ENCODE results near the gene NFKB2.

NFKB2 gene

GRCh38 chr10:102412293-102412692 lies 16.8 kb downstream of the NFKB2 start:
- DNase-seq (ENCODE audit: low spot score) = no peak
- no peak for TF ChIP-seq CTCF (IDR thresholded peaks at IDR 0.05; ENCODE audit: extremely low read depth, insufficient read depth, missing control alignments)
- in situ Hi-C loops (cut with MboI; ENCODE audit: low pct_unique_long_range_greater_than_20kb, low sequenced_read_pairs, unreplicated experiment) = no loop called here

- TF ChIP-seq CTCF (IDR thresholded peaks at IDR 0.05; ENCODE audit: extremely low read depth, insufficient read depth, missing control alignments) = no peak
- in situ Hi-C loops (cut with MboI; ENCODE audit: low pct_unique_long_range_greater_than_20kb, low sequenced_read_pairs, unreplicated experiment) = no loop called here
- DNase-seq (ENCODE audit: low spot score) = peak; percentile 83
Observed at GRCh38 chr10:102413053-102413705, 17.7 kb downstream of the NFKB2 start.

GRCh38 chr10:102413806-102414561 lies 18.5 kb downstream of the NFKB2 start:
- DNase-seq (ENCODE audit: low spot score) = no peak
- in situ Hi-C loops (cut with MboI; ENCODE audit: low pct_unique_long_range_greater_than_20kb, low sequenced_read_pairs, unreplicated experiment) = no loop called here

GRCh38 chr10:102414749-102415148 lies 19.2 kb downstream of the NFKB2 start:
- no peak for DNase-seq (ENCODE audit: low spot score)
- in situ Hi-C loops (cut with MboI; ENCODE audit: low pct_unique_long_range_greater_than_20kb, low sequenced_read_pairs, unreplicated experiment) = no loop called here
- no peak for TF ChIP-seq CTCF (IDR thresholded peaks at IDR 0.05; ENCODE audit: extremely low read depth, insufficient read depth, missing control alignments)

More at GRCh38 chr10:102413806-102414561, 18.5 kb downstream of the NFKB2 start:
- no peak for TF ChIP-seq CTCF (IDR thresholded peaks at IDR 0.05; ENCODE audit: extremely low read depth, insufficient read depth, missing control alignments)

- TF ChIP-seq CTCF (IDR thresholded peaks at IDR 0.05; ENCODE audit: extremely low read depth, insufficient read depth, missing control alignments) = no peak
- in situ Hi-C loops (cut with MboI; ENCODE audit: low pct_unique_long_range_greater_than_20kb, low sequenced_read_pairs, unreplicated experiment) = no loop called here
- DNase-seq (ENCODE audit: low spot score) = no peak
Observed at GRCh38 chr10:102416283-102416682, 20.8 kb downstream of the NFKB2 start.

- no peak for DNase-seq (ENCODE audit: low spot score)
- in situ Hi-C loops (cut with MboI; ENCODE audit: low pct_unique_long_range_greater_than_20kb, low sequenced_read_pairs, unreplicated experiment) = no loop called here
- no peak for TF ChIP-seq CTCF (IDR thresholded peaks at IDR 0.05; ENCODE audit: extremely low read depth, insufficient read depth, missing control alignments)
Observed at GRCh38 chr10:102416695-102417094, 21.2 kb downstream of the NFKB2 start.

Data from GM13977 (cell line).